Left hindlimb (tissue), 1 donor: Measurements from ENCODE around the gene SLC22A6.
"Not testable (repeated sequence)": the region's sequence is repeated elsewhere in the genome, so short reads cannot be mapped to it uniquely, and the experiment has no call there.

Experiments
- DNase-seq: peaks from one replicate; pipeline ENCODE4 v3.0.0-alpha.2; 2018

Gene SLC22A6

DNA sequence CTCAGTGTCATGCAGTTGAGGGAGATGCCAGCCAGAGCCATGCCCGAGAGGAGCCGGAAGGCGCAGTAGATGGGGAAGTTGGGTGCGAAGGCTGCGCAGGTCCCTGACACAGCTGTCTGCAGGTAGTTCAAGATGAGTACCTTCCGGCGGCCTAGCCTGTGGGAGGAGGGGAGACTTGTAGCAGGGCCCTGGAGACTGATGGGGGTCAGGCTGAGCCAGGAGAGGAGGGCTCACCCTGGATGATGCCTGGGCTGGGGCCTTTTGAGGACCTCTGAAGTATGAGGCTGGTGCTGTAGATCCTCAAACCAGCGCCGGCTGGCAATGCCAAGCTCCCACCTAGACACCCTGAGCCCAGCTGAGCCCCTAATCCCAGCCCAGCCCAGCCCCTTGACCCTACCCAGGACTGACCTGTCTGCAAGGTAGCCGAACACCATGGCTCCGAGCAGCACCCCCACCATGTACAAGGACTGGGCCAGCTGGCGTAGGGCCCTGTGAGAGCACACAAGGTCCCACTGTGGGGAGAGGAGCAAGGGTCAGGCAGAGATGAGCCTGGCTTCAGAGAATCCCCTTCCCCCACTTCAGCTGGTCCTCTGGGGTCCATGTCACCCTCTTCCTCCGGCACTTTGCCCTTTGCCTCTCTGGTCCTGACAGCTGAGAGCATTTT lies 1.1 kb downstream of the SLC22A6 start:
- DNase-seq: no peak

DNA sequence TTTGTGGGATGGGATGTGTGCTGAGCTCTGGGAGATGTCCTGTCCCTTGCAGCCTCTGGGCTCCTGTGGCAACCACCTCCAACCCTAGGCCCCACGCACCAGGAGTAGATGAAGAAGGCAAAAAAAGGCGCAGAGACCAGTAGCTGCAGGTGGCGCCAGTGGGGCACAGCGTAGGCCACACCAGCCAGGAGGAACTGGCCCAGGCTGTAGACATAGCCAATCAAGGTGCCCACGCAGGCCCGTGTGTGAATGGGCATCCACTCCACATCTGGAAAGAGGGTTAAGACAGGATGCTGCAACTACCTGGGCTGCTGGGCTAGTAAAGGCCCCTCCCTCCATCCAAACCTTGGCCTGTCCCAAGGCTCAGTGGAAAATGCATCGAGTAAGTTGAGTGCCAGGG lies 3.0 kb downstream of the SLC22A6 start:
- no peak for DNase-seq

DNA sequence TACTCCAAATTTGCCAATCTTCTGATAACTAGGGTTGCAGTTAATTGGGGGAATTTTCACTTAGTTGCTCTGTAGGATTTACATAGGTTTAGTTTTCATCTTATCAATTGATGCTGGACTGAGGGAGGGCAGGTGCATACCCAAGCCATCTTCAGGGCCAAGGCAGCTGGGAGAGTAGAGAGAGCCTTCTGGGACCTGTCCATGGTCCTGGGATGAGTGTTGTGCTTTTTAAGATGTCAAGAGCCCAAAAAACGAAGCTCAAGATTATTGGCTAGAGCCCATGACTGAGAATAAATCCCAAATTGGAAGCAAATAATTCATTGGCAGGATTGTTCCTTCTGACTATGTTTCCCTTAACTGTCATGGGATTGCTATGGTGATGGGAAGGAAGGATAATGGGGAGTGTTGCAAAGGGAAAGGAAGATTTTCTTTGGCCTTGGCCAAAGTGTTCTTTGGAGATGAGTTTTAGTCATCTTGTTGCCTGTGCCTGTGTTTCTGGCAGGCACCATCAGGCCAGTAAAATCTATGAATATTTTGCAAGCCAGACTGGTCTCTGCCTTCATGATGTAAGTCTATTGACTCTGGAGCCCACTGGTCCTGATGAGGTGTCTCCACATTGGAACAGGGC lies 4.5 kb downstream of the SLC22A6 start:
- DNase-seq: no peak

DNA sequence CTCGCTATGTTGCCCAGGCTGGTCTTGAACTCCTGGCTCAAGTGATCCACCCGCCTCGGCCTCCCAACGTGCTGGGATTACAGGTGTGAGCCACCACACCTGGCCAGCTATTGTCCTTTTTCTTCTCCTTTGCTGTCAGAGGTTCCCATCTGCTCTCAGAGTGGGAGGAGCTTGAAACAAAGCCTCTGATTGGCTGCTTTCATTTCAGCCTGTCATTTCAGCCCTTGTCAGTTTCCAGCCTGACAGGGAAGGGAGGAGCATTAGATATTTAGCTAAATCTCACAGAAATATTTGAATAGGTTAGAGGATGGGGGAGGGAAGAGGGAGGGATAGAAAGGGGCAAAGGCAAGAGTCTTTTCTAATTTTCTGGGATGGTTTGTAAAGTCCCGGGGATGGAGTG lies 8.7 kb downstream of the SLC22A6 start:
- DNase-seq: no peak

DNA sequence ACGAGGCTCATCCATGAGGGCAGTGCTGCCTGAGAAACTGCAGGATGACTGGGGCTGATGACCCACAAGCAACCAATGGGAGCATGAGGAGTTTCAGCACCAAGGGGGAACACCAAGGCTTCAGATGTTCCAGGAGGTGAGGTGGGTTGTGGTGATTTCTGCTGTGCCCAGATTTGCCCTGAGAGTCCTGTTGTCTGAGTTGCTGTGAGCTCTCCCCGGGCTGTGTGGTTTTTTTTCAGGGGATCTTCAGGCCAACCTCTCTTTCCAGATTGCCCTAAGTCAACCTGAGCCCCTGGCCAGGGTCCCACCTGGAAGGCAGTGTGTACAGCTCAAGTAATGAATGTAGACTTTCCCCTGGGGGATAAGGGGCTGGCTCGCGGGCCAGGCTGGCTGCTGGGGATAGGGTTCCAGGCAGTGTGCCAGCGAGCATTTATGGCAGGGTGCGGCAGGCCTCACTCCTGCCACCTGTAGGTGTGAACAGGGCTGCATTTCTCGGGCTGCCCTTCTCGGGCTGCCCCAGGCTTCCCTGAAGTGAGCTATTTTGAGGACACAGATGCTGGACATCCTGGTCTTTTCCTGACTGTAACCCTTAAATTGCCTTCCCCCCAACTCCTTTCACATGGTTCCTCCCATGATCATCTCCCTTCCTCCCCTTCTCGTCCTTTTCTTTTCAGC lies 9.8 kb downstream of the SLC22A6 start:
- peak; percentile 39 for DNase-seq

DNA sequence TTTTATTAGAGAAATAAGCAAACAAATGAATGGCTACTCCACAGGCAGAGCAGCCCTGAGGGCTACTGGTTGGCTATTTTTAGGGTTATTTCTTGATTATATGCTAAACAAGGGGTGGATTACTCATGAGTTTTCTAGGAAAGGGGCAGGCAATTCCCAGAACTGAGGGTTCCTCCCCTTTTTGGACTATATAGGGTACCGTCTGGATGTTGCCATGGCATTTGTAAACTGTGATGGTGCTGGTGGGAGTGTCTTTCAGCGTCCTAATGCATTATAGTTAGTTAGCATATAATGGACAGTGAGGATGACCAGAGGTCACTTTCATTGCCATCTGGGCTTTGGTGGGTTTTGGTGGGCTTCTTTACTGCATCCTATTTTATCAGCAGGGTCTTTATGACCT lies 19.2 kb downstream of the SLC22A6 start:
- no peak for DNase-seq

DNA sequence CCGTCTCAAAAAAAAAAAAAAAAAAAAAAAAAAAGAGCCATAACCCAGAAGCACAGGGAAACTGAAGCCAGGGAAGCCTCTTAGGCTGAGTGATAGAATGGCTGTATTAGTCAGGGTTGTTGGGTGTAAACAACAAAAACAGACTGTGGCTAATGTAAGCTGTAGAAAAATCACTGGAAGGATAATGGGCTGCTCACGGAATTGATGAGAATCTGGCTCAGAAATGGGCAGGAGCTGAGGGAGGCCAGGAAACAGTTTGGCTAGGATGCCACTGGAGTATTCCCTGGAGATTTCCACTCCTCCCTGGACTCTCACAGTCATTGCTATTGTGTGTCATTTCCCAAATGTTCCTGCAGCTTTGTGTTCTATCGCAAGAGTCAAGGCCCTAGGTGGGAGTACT lies 22.4 kb downstream of the SLC22A6 start:
- DNase-seq: no peak

DNA sequence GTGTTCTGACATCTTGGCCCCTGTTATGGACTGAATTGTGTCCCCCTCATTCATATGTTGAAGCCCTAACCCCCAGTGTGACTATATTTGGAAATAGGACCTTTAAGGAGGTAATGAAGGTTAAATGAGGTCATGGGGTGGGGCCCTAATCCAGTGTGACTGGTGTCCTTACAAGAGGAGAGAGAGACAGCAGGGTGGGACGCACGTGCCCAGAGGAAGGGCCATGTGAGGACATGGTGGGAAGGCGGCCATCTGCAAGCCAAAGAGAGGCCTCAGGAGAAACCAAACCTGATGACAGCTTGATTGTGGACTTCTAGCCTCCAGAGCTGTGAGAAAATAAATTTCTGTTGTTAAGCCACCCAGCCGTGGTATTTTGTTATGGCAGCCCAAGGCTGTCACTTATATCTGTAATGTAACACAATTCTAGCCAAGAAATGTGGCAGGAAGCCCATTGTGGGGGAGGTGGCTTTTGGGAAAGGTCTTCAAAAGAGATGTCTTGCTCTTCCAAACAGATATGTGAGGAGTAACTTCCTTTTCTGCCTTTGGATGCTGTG lies 23.7 kb downstream of the SLC22A6 start:
- DNase-seq: no peak

DNA sequence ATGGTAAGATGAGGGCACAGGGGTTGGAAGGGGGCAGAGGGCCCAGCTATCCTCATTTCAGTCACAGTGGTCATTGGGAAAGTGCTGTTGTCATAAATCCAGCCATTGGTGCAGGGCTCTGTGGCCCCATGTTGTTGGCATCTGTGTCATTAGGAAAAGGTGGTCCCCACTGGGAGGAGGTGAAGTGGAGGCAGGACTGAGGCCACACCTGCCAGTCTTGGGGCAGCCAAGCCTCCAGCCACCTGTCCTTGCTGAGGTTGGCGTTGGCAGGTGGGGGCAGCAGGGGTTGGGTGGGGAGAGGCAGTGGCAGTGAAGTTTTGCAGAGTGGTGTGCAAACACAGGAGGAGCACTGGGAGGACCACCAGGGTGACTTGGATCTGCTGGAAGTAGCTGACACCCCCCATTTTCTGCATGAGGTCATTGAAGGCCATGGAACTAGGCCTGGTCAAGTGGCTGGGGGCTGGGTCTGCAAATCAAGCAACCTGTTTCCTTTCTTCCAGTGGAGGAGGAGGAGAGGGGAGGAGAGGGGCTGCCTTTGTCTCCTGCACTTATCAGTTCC lies 25.3 kb downstream of the SLC22A6 start:
- no peak for DNase-seq

DNA sequence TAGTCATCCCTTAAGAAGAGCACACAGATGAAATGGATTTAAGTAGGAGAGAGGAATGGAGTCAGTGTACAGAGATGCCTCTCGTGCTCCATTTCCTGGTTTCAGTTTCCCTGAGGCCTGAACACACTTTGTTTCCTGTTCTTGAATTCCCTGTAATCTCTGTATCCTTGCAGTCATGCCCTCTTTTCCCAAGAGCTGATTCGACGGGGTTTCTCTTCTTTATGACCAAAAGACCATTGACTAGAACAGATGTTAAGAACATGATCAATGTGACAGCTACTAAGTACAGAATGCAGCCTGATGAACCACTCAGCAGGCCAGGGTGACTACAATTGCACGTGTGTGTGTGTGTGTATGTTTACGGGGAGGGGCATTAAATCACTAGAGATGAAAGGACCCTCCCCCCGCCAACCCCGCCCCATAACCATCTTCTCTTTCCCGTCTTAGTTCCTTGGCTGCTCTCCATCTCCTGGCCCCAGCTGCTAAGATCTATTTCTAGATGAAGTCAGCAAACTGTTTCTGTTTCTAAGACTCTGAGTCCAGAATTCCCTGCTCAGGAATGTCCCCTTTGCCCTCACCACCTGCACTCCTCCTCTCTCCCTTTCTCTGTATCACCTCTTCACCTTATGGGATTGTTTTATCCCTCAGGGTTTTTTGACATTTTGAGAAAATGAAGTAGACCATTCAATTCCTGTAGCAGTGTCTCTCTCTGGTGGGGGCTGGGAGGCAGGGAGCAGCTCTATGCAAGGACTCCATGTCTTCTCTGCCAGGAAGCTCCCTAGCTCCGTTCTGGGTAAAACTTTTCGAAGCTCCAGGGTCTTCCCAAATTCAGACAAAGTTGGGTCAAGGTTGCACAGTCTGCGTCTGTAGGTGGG lies 26.0 kb downstream of the SLC22A6 start:
- DNase-seq: peak; percentile 84

DNA sequence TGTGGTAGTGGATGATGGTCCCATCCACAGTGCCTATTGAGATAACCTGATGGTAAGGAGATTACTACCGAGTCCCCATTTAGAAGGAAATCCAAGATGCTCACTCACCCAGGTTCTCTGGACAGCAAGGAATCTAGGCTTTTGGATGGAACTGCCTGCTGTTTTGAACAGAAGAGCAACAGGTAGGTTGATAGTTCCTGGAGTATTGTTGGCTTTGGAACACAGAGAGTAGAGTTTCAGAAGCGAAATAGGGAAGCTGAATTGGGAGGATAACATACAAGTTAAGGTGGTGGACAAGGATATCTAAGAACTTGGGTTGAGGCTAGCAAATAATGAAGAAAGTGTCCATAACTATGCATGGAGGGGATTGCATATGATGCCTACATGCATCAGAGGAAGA lies 27.6 kb downstream of the SLC22A6 start:
- no peak for DNase-seq

DNA sequence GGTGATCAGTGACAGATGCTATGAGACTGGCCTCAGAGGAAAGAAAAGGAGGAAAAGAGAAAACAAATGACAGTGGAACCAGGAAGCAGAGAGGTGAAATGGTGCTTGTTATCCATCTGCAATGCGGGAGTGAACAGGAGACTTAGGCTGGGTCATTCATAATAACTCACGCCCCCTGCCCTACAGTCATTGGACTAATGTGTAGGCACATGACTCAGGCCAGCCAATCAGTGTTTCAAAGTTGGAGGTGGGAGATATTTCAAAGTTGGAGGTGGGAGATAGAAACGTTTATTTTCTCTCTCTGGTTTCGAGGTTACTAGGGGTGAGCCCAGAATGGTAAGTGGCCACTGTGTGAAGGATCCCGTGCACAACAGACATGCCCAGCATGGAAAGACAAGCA lies 30.3 kb downstream of the SLC22A6 start:
- DNase-seq: no peak

DNA sequence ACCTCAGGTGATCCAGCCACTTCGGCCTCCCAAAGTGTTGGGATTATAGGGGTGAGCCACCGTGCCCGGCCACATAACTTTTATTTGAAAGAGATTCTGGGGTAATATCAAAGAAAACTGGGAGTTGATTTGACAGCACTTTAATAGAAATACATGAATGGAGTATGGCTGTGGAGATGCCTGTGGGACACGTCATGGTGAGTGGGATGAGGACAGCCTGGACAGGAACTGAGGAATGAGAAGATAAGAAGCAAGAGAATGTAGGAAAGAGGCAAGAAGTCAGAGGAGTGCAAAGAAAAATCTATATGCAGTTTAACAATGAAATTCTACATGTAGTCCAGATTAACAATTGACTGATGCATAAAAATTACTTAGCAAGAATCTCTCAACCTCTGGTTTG lies 31.0 kb downstream of the SLC22A6 start:
- DNase-seq: no peak

DNA sequence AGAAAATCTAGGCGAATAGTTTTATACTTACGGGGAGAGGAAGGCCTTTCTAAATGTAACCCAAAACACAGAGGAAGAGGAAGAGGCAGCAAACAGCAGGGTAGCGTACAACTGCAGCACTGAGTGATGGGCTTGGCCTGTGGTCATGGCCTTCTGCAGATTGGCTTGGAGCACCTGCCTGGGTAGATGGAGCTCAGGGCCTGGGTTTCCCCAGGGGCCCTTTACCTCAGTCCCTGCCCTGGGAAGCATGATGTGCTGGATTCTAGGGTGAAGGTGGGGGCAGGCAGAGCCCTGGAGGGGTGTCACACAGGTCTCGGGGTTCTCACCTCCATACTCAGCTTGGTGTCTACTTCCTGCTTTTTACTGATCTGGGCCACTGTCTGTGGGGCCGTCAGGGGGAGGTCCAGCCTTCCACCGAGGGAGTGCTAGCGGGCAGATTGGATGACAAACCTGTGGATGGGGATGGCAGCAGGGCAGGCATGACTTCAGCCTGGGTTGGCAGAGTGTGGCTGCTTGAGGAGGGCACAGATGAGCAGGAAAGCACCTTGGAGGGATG lies 35.9 kb downstream of the SLC22A6 start:
- DNase-seq: no peak

DNA sequence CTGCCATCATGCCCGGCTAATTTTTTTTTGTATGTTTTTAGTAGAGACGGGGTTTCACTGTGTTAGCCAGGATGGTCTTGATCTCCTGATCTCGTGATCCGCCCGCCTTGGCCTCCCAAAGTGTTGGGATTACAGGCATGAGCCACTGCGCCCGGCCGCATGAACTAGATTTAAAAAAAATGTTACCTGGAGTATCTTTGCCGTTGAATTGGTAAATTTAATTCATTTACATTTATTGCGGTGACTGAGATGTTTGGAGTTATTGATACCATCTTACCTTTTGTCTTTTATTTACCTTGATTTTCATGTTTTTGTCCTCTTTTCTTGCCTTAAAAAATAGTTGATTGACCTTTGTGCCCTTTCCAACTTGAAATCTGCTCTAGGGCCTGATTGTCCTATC lies 39.2 kb downstream of the SLC22A6 start:
- not testable (repeated sequence) for DNase-seq

DNA sequence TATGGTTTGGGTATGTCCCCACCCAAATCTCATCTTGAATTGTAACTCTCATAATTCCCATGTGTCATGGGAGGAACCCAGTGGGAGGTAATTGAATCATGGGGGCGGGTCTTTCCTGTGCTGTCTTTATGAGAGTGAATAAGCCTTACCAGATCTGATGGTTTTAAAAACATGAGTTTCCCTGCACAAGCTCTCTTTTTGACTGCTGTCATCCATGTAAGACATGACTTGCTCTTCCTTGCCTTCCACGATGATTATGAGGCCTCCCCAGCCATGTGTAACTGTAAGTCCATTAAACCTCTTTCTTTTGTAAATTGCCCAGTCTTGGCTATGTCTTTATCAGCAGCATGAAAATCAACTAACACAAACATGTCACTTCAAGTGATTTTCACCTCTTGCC lies 47.2 kb downstream of the SLC22A6 start:
- DNase-seq: not testable (repeated sequence)

DNA sequence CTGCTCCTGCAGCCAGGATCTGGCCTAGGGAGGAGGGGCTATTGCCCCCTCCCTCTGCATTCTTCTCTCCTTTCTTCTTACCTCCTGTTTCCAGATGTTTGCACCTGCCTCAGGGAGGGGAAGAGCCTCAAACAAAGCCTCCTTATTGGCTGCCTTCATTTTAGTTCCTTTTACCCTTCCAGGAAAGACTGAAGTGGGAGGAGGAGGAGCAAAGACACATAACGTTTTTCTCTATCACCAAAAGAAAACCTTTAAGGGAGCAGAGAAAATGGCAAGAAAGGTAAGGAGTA lies 50.3 kb downstream of the SLC22A6 start:
- DNase-seq: no peak

DNA sequence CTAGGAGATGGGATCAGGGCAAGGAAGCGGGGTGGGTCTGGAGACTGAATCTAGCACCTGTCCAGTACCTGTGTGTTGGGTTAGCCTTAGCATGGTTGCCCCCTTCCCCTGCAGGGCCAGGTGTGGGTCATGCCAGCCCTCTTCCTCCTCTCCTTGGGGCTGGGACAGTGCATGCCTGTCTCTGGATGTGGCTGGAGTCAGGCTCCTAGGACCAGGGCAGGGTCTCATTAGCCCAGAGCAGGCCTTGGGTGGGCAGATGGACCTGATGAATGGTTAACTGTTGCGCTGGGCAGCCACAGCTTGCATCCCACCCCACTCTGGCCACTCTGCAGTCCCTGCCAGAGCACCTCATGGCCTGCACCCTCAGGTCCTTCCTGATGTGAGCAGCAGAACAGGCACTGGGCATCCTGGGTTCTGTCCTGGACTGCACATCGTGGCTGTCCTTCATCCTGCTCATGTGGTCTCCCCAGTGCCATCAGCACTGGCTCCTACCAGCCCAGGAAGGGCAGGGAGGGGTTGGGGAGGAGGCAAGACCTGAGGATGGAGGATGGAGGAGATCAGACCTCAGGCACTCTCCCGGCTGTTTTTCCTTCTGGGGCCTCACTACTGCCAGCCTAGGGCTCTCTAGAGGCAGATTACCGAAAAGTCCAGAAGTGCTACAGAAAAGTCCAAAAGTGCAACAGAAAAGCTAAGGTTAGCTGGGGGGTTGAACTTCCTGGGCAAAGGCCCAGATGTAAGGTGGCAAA lies 50.8 kb downstream of the SLC22A6 start:
- no peak for DNase-seq

DNA sequence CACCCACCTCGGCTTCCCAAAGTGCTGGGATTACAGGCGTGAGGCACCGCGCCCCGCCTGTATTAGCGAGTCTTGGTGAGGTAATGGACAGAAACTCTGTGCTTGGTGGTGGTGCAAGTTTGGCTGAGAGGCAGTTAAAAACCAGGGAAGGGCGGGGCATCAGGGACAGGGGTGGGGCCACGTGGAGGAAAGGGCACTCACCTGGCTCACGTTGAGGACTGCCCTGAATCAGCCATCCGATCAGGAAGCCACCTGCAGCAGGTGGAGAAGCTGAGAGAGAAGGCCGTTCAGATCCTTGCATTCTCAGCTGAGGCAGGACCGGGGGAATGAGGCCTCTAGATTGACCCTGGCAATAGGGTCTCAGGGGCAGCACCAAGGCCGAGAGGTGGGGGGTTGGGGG lies 51.5 kb downstream of the SLC22A6 start:
- DNase-seq: no peak

DNA sequence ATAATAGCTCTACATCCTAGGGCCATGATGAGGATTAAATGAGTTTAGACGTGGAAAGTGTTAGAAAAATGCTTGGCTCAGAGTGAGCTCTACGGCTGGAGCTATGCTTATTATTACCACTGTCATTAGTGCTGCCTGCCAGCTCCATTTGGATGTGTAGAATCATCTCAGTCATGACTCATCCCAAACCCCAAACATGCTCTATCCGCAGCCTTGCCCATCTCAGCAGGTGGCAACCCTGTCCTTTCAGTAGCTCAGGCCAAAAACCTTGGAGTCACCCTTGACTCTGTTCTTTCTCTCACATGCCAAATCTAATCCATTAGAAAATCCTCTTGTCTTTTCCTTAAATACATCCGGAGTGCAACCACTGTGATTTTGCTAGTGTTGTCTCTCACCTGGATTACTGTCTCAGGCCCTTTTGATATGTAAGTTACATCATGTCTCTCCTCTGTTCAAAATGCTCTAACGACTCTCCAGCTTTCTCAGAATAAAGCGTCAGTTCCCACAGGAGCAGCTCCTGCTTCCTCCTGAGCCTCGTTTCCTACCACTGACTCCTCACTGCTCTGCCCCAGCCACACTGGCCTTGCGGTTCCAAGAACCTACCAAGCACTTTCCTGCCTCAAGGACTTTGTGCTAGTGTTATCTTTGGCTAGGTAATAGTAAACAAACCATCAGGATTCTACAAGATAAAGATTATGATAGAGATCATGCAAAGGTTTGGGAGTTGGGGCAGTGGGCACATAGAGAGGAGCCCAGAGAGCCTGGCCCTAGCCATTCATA lies 53.1 kb downstream of the SLC22A6 start:
- DNase-seq: no peak

DNA sequence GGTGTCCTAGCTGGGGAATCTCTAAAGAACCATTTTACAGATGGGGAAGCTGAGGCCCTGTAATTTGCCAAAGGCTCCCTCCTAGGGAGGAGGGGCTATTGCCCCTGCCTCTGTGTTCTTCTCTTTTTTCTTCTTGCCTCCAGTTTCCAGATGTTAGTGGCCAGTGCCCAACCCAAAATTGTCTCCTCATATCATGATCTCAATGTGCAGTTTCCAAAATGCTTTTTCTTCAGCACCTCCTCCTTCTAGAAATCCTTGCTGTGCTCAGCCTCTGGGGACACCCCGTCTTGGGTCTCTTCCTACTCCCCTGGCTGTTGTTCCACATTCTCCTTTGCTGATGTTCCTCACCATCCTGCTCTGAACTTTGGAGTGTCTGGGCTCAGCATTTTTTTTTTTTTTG lies 54.1 kb downstream of the SLC22A6 start:
- DNase-seq: no peak
